Stimulated activated CD8-positive, alpha-beta memory T cell treated with anti-CD3 and anti-CD28 coated beads, Interleukin-15, amount 100 ng/mL, for 1 hour (primary cell): ENCODE measurements around the gene CASP6.
"Not testable (repeated sequence)": the region's sequence is repeated elsewhere in the genome, so short reads cannot be mapped to it uniquely, and the experiment has no call there.

ENCODE experiments used
- DNase-seq: peaks from one replicate; pipeline ENCODE4 v3.0.0-alpha.2; 2020; ENCODE audit warnings: low read depth

CASP6 gene

GRCh38 chr4:109719604-109720003, 16.4 kb upstream of the CASP6 start:
- DNase-seq = no peak

- DNase-seq = no peak
Measured at GRCh38 chr4:109718759-109719158, 15.5 kb upstream of the CASP6 start.

- no peak for DNase-seq
Measured at GRCh38 chr4:109713500-109713899, 10.3 kb upstream of the CASP6 start.

GRCh38 chr4:109708990-109709389, 5.7 kb upstream of the CASP6 start:
- no peak for DNase-seq

- DNase-seq = no peak
Measured at GRCh38 chr4:109708435-109708834, 5.2 kb upstream of the CASP6 start.

GRCh38 chr4:109703664-109704361, 568 bp upstream of the CASP6 start:
- DNase-seq = no peak

- no peak for DNase-seq
Measured at GRCh38 chr4:109701566-109702410, 1.5 kb downstream of the CASP6 start.

GRCh38 chr4:109699553-109700225, 3.6 kb downstream of the CASP6 start:
- no peak for DNase-seq

GRCh38 chr4:109698656-109699055, 4.6 kb downstream of the CASP6 start:
- DNase-seq = no peak

- no peak for DNase-seq
Measured at GRCh38 chr4:109691411-109691920, 11.8 kb downstream of the CASP6 start.

GRCh38 chr4:109690690-109691410, 12.4 kb downstream of the CASP6 start:
- no peak for DNase-seq

GRCh38 chr4:109684727-109685126, 18.5 kb downstream of the CASP6 start:
- DNase-seq = no peak

- DNase-seq = no peak
Measured at GRCh38 chr4:109683621-109684253, 19.5 kb downstream of the CASP6 start.

- no peak for DNase-seq
Measured at GRCh38 chr4:109682875-109683274, 20.4 kb downstream of the CASP6 start.

- not testable (repeated sequence) for DNase-seq
Measured at GRCh38 chr4:109678925-109679324, 24.3 kb downstream of the CASP6 start.

- DNase-seq = not testable (repeated sequence)
Measured at GRCh38 chr4:109678472-109678871, 24.8 kb downstream of the CASP6 start.

- no peak for DNase-seq
Measured at GRCh38 chr4:109676886-109677285, 26.4 kb downstream of the CASP6 start.

- DNase-seq = no peak
Measured at GRCh38 chr4:109675843-109676242, 27.4 kb downstream of the CASP6 start.

- no peak for DNase-seq
Measured at GRCh38 chr4:109675181-109675580, 28.1 kb downstream of the CASP6 start.

- no peak for DNase-seq
Measured at GRCh38 chr4:109673303-109673702, 29.9 kb downstream of the CASP6 start.

GRCh38 chr4:109672169-109672930, 30.9 kb downstream of the CASP6 start:
- DNase-seq = no peak
